HG03439 (cell line): ENCODE measurements around the gene MZT2B.
"Not testable (repeated sequence)": the region's sequence is repeated elsewhere in the genome, so short reads cannot be mapped to it uniquely, and the experiment has no call there.

ENCODE experiments used
- ATAC-seq: cut with Tn5 transposase; IDR thresholded peaks from one replicate; pipeline ENCODE4 v1.9.1; 2021; ENCODE audit warnings: mild to moderate bottlenecking, moderate library complexity; ENCODE audit not compliant: unreplicated experiment

Gene MZT2B

DNA sequence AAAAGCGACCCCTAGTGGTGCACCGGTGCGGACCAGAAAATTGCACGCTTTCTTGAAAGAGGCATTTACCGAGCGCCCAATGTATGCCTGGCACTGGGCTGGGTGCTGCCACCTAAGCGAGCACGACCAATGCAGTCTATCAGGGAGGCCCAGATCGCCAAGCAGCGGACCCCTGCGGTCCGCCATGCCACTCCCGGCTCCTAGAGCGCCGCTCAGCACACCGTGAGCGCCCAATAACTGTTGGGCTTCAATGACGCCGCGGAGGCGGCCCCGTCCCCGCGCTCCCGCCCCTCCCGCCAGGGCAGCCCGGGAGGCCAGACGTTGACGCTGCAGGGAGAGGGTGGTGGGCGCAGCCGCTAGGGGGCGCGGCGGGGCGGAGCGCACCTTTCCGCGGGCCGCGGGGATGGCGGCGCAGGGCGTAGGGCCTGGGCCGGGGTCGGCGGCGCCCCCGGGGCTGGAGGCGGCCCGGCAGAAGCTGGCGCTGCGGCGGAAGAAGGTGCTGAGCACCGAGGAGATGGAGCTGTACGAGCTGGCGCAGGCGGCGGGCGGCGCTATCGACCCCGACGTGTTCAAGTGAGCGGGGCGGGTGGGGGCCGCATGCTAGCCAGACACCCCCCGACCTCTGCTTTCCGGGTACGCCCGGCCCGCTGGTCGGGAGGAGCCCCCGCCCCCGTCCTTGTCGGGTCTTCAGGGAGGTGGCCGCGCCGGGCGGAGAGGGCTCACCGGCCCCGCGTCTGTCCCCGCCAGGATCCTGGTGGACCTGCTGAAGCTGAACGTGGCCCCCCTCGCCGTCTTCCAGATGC, at the start of gene MZT2B:
TSS of gene MZT2B (plus strand) at position 383 of the 803 bp plus-strand sequence. CDS start at position 404, 21 bp downstream.
- peak; percentile 77 for ATAC-seq

GRCh38 chr2:130135692-130136541, 46.1 kb upstream of the MZT2B start:
- ATAC-seq, result no peak

DNA sequence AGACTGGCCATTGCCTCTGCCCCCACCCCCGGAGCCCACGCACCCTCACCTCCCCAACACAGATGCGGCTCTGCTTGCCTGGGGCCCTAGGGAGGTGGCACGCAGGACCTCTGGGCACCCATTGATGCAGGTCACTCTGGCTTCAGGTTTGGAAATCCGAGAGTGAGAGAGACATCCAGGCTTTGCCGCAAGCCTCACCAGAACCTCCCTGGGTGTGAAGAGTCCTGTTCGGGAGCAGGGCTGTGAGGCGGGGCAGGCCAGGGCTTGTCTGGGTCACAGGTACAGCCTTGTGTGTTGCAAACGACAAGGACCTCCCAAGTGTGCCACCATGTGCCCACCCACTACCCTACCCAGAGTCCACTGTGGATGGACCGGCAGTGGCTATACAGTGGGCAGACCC, 45.5 kb upstream of the MZT2B start:
- ATAC-seq, result not testable (repeated sequence)

DNA sequence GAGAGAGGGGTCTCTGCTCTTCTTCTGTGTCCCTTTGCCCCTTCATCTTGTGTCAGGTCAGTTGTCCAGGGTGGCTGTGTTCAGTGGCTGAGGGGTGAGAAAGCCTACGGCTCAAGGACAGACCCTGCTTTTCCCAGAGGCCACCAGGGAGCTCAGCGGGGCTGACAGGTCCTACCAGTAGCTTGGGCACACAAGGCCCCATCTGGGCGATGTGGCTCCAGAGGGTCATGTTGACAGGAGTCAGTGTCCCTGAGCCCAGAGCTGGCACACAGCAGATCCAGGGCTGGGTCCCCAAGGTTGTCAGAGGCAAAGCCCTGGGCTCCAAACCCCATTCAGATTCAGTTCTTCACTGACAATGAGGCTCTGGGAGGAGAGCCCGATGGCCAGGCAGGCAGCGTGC, 44.9 kb upstream of the MZT2B start:
- ATAC-seq, result not testable (repeated sequence)

DNA sequence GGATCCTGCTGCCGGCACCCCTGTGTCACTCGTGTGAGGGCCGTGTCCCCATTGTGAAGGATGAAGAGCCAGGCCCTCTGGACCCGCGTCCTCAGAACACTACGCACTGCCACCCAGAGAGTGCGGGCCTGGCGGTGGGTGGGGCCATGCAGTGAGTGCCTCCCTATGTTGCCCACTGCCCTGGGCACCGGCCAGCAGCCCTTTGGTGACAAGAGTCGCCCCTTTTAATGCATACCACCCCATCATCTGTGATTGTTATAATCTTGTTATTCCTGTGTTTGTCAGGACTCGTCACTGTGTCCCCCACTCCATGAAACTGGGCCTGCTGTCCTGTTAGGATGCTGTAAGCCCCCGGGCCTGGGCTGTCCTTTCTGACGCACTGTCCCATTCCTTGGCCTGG, 43.7 kb upstream of the MZT2B start:
- ATAC-seq, result not testable (repeated sequence)

DNA sequence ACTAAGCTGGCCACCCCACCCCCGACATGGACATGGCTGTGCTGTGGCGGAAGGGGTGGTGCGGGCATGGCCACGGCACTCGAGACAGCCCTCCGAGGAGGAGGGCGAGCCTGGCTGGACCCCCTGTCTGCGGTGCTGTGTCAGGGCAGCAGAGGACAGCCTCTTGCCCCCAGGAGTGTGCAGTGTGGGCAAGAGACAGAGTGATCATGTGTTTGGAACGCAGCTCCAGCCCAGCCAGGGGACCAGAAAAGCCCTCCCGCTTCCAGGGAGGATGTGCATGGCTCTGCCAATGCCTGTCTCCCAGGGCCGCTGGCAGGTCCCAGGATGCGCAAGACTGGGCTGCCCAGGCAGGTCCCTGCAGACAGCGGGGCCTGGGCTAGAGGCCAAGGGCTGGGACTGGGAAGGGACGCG, 43.2 kb upstream of the MZT2B start:
- not testable (repeated sequence) for ATAC-seq

GRCh38 chr2:130139331-130140280, 42.5 kb upstream of the MZT2B start:
- not testable (repeated sequence) for ATAC-seq

DNA sequence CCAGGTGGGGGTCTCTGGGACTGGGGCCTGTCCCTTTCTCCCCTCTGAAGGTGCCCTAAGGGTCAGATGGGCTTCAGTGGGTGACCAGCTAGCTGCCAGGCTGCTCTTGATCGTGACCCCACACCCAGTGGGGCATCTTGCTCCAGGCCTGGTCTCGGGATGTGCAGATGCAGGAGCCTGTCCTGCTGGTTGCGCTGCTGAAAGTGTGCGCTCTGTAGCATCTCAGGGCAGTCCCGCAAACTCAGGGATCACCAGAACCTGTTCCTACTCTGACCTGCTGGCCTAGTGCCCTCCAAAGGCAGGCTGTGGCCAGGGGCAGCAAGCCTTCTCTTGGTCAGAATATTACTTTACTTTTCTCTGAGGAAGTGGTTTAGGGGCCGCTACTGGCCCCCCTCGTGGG, 41.5 kb upstream of the MZT2B start:
- ATAC-seq, result not testable (repeated sequence)

DNA sequence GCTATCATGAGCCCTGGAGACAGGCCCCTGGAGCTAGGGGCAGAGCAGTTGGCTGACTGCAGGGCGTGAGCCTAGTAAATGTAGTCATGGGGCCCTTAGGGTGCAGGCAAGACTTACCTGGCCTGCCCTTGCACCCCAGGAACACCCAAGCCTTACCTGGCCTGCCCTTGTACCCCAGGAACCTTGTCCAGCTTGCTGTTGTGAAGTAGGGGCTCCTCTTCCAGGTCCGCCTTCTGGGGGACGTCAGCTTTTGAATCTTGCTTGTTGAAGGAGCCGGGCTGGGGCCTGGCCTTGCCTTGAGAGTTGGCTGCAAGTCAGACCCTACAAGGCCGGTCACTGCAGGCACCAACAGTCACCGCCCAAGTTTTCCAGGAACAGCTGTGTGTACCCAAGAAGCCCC, 41.1 kb upstream of the MZT2B start:
- not testable (repeated sequence) for ATAC-seq

- ATAC-seq, result not testable (repeated sequence)
Measured at GRCh38 chr2:130141645-130142370, 40.3 kb upstream of the MZT2B start.

GRCh38 chr2:130142396-130143265, 39.4 kb upstream of the MZT2B start:
- not testable (repeated sequence) for ATAC-seq

GRCh38 chr2:130143266-130144039, 38.6 kb upstream of the MZT2B start:
- peak; percentile 38 for ATAC-seq

GRCh38 chr2:130145006-130145414, 37.1 kb upstream of the MZT2B start, which contains the start of gene CCDC74B:
Gene CCDC74B, minus strand, starts transcription at chr2:130145112. Its CDS starts 116 bp downstream, at chr2:130144996.
- peak; percentile 92 for ATAC-seq

DNA sequence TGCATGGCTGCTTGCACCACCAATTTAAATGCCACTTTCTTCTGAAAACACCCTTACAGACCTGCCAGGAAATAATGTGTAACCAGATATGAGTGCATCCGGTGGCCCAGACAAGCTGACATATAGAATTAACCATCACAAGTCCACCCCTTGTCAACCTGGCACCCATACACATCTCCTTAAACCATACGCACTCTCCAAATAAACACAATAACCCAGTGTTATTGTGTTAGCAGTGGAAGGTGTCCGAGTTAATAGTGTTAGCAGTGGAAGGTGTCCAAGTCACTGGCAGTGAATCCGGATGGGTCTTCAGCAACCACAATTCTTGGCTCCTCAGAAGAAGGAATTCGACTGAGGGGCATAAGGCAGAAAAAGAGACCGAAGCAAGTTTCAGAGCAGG, 33.5 kb upstream of the MZT2B start:
- not testable (repeated sequence) for ATAC-seq

GRCh38 chr2:130150181-130151144, 31.6 kb upstream of the MZT2B start:
- no peak for ATAC-seq

DNA sequence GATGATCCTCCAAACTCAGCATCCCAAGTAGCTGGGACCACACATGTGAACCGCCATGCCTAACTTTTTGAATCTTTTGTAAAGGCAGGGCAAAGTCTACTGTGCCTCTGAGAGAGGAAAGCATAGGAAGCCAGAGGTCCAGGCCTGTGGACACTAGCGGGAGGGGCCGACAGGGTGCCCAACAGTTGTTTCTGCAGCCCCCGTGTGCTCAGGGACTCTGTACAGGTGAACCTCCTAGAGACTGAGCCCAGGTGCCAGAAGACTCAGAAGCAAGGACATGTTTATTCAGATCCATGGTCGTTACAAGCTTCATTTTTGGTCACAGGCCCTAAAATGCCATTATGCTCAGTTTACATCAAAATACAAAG, 30.9 kb upstream of the MZT2B start:
- ATAC-seq, result not testable (repeated sequence)
